CD4-positive, alpha-beta T cell treated with Interleukin-12 subunit alpha and Interleukin-12 subunit beta, for 1 hour (primary cell): ENCODE results near the gene KLC4.
"Not testable (repeated sequence)": the region's sequence is repeated elsewhere in the genome, so short reads cannot be mapped to it uniquely, and the experiment has no call there.

Experiments used
- DNase-seq: peaks from one replicate; pipeline ENCODE4 v3.0.0-alpha.2; 2020

Gene KLC4

GRCh38 chr6:43096451-43097097 lies 37.1 kb downstream of the KLC4 start:
- DNase-seq = no peak

- DNase-seq = no peak
Measured at GRCh38 chr6:43097098-43097489, 37.7 kb downstream of the KLC4 start.

GRCh38 chr6:43097502-43097901 lies 38.1 kb downstream of the KLC4 start:
- no peak for DNase-seq

- no peak for DNase-seq
Measured at GRCh38 chr6:43101497-43101896, 42.1 kb downstream of the KLC4 start.

GRCh38 chr6:43103253-43103876 lies 43.9 kb downstream of the KLC4 start:
- DNase-seq = no peak

GRCh38 chr6:43105538-43106222 lies 46.2 kb downstream of the KLC4 start:
- DNase-seq = no peak

GRCh38 chr6:43107344-43108062 lies 48.1 kb downstream of the KLC4 start:
- DNase-seq = no peak

- no peak for DNase-seq
Measured at GRCh38 chr6:43113431-43114260, 54.2 kb downstream of the KLC4 start.

GRCh38 chr6:43115365-43115764 lies 55.9 kb downstream of the KLC4 start:
- DNase-seq = no peak

GRCh38 chr6:43117466-43117865 lies 58.0 kb downstream of the KLC4 start:
- not testable (repeated sequence) for DNase-seq

- DNase-seq = no peak
Measured at GRCh38 chr6:43119482-43119881, 60.1 kb downstream of the KLC4 start.

GRCh38 chr6:43120101-43120763 lies 60.8 kb downstream of the KLC4 start:
- no peak for DNase-seq

- no peak for DNase-seq
Measured at GRCh38 chr6:43120944-43121913, 61.8 kb downstream of the KLC4 start.

GRCh38 chr6:43122146-43122545 lies 62.7 kb downstream of the KLC4 start:
- DNase-seq = no peak

- DNase-seq = no peak
Measured at GRCh38 chr6:43123461-43124314, 64.3 kb downstream of the KLC4 start.

GRCh38 chr6:43124481-43124880 lies 65.0 kb downstream of the KLC4 start:
- no peak for DNase-seq
